HUES6 (cell line): Measurements from ENCODE around the gene RBCK1.

Experiments used
- H3K27ac ChIP-seq: 2 replicates; pipeline ENCODE4 v1.7.0; 2013; ENCODE audit warnings: low read depth, mild to moderate bottlenecking, low read length, inconsistent platforms
- H3K27me3 ChIP-seq: 2 replicates; pipeline ENCODE4 v1.6.1; 2013; ENCODE audit warnings: low read length; ENCODE audit not compliant: control insufficient read depth, insufficient read depth
- H3K36me3 ChIP-seq: 2 replicates; pipeline ENCODE4 v1.6.1; 2013; ENCODE audit warnings: low read length; ENCODE audit not compliant: control insufficient read depth, insufficient read depth
- H3K4me1 ChIP-seq: 2 replicates; pipeline ENCODE4 v1.6.1; 2013; ENCODE audit warnings: low read length; ENCODE audit not compliant: control insufficient read depth, insufficient read depth
- H3K4me3 ChIP-seq: 2 replicates; pipeline ENCODE4 v1.5.1; 2013; ENCODE audit warnings: low read depth, low read length
- H3K9ac ChIP-seq: one replicate; pipeline ENCODE4 v1.6.1; 2013; ENCODE audit warnings: mild to moderate bottlenecking, low read length
- H3K9me3 ChIP-seq: 2 replicates; pipeline ENCODE4 v1.6.1; 2013; ENCODE audit warnings: low read depth, low read length; ENCODE audit not compliant: control insufficient read depth, insufficient read depth

The RBCK1 gene

GRCh38 chr20:433300-433975 lies 25.3 kb downstream of the RBCK1 start:
- H3K27ac ChIP-seq = no peak overlapping the region
- peaks cover 62% of the 10 kb centered on the region for H3K36me3 ChIP-seq
- H3K9me3 ChIP-seq = no peaks in the 10 kb centered on the region
- H3K4me1 ChIP-seq = peaks cover 12% of the 10 kb centered on the region
- H3K4me3 ChIP-seq = no peak overlapping the region
- peaks cover 40% of the 10 kb centered on the region for H3K27me3 ChIP-seq
- no peak overlapping the region for H3K9ac ChIP-seq

- Histone ChIP-seq H3K9ac (no peak overlapping the region), H3K27ac (no peak overlapping the region), H3K9me3 (no peaks in the 10 kb centered on the region), H3K4me3 (peak overlapping the region; percentile 15; the same call in 1 of the 2 replicates), H3K36me3 (peaks cover 63% of the 10 kb centered on the region), H3K27me3 (peaks cover 40% of the 10 kb centered on the region), H3K4me1 (peaks cover 12% of the 10 kb centered on the region)
Observed at GRCh38 chr20:434221-434620, 26.1 kb downstream of the RBCK1 start.

GRCh38 chr20:434661-435419 lies 26.7 kb downstream of the RBCK1 start:
- Histone ChIP-seq H3K36me3 (peaks cover 64% of the 10 kb centered on the region), H3K27me3 (peaks cover 40% of the 10 kb centered on the region), H3K27ac (no peak overlapping the region), H3K9ac (no peak overlapping the region), H3K9me3 (no peaks in the 10 kb centered on the region), H3K4me1 (peaks cover 12% of the 10 kb centered on the region), H3K4me3 (peak overlapping the region; percentile 15; the same call in 1 of the 2 replicates)

- Histone ChIP-seq H3K9me3 (no peaks in the 10 kb centered on the region), H3K9ac (no peak overlapping the region), H3K27me3 (peaks cover 40% of the 10 kb centered on the region), H3K4me3 (no peak overlapping the region), H3K36me3 (peaks cover 64% of the 10 kb centered on the region), H3K4me1 (peaks cover 12% of the 10 kb centered on the region), H3K27ac (no peak overlapping the region)
Observed at GRCh38 chr20:435558-435957, 27.5 kb downstream of the RBCK1 start.

GRCh38 chr20:436476-436875 lies 28.4 kb downstream of the RBCK1 start:
- Histone ChIP-seq H3K36me3 (peaks cover 65% of the 10 kb centered on the region), H3K4me1 (peaks cover 12% of the 10 kb centered on the region), H3K4me3 (no peak overlapping the region), H3K27ac (no peak overlapping the region), H3K9ac (no peak overlapping the region), H3K27me3 (peaks cover 40% of the 10 kb centered on the region), H3K9me3 (no peaks in the 10 kb centered on the region)

GRCh38 chr20:437787-438486 lies 29.8 kb downstream of the RBCK1 start:
- H3K27me3 ChIP-seq = peaks cover 36% of the 10 kb centered on the region
- no peak overlapping the region for H3K4me3 ChIP-seq
- H3K9ac ChIP-seq = no peak overlapping the region
- no peaks in the 10 kb centered on the region for H3K9me3 ChIP-seq
- peaks cover 75% of the 10 kb centered on the region for H3K36me3 ChIP-seq
- H3K4me1 ChIP-seq = peaks cover 12% of the 10 kb centered on the region
- no peak overlapping the region for H3K27ac ChIP-seq

- Histone ChIP-seq H3K36me3 (peaks cover 82% of the 10 kb centered on the region), H3K27ac (no peak overlapping the region), H3K9ac (no peak overlapping the region), H3K4me3 (no peak overlapping the region), H3K4me1 (peaks cover 12% of the 10 kb centered on the region), H3K9me3 (no peaks in the 10 kb centered on the region), H3K27me3 (peaks cover 27% of the 10 kb centered on the region)
Observed at GRCh38 chr20:438571-439469, 30.7 kb downstream of the RBCK1 start.

- Histone ChIP-seq H3K27me3 (peaks cover 21% of the 10 kb centered on the region), H3K36me3 (peaks cover 93% of the 10 kb centered on the region), H3K4me1 (peaks cover 9% of the 10 kb centered on the region; the same call in 1 of the 2 replicates), H3K27ac (no peak overlapping the region), H3K4me3 (no peak overlapping the region), H3K9ac (no peak overlapping the region), H3K9me3 (no peaks in the 10 kb centered on the region)
Observed at GRCh38 chr20:440148-440547, 32.0 kb downstream of the RBCK1 start.

- Histone ChIP-seq H3K36me3 (peaks cover 91% of the 10 kb centered on the region), H3K9me3 (no peaks in the 10 kb centered on the region), H3K27me3 (peaks cover 16% of the 10 kb centered on the region), H3K9ac (no peak overlapping the region), H3K4me1 (peaks cover 5% of the 10 kb centered on the region; the same call in 1 of the 2 replicates), H3K4me3 (no peak overlapping the region), H3K27ac (no peak overlapping the region)
Observed at GRCh38 chr20:440636-441035, 32.5 kb downstream of the RBCK1 start.

- H3K9me3 ChIP-seq = no peaks in the 10 kb centered on the region
- no peak overlapping the region for H3K4me3 ChIP-seq
- peaks cover 5% of the 10 kb centered on the region; the same call in 1 of the 2 replicates for H3K4me1 ChIP-seq
- peaks cover 81% of the 10 kb centered on the region for H3K36me3 ChIP-seq
- no peak overlapping the region for H3K27ac ChIP-seq
- no peaks in the 10 kb centered on the region for H3K27me3 ChIP-seq
- no peak overlapping the region for H3K9ac ChIP-seq
Observed at GRCh38 chr20:443223-443775, 35.2 kb downstream of the RBCK1 start.
